ENCODE data around the gene RILP. TPM values are rescaled to one million over a fixed set of nuclear protein-coding genes. Genes with fewer than 3 reads are reported as not detected.
A peak's percentile ranks its signal among the peaks of the same experiment; 100 is the strongest.
"Not testable (repeated sequence)": the region's sequence is repeated elsewhere in the genome, so short reads cannot be mapped to it uniquely, and the experiment has no call there.

Gene RILP
- total RNA-seq, 2 experiments from 2014 or later: 1.0 to 1.1 TPM

DNA sequence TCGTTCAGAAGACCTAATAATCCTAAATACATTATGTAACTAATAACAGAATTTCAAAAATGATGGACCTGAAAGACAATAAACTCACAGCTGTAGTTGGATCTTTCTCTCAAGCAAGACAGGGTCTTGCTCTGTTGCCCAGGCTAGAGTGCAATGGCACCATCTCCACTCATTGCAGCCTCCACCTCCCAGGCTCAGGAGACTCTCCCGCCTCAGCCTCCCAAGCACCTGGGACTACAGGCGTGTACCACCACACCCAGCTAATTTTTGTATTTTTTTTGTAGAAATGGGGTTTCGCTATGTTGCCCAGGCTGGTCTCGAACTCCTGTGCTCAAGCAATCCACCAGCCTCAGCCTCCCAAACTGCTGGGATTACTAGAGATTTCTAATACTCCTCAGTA is 14.3 kb upstream of the RILP start:
- H3K27me3 Mint-ChIP-seq (ENCODE audit: low read depth); H3K27ac Mint-ChIP-seq; DNase-seq; H3K4me1 Mint-ChIP-seq (ENCODE audit: low read depth); H3K9me3 Mint-ChIP-seq; H3K4me3 Mint-ChIP-seq; intact Hi-C loops (cut with micrococcal nuclease): not testable (repeated sequence)
- CTCF ChIA-PET: interaction anchor here (0.7 to 1.4 kb wide), 4 partner anchors 11 to 222 kb away, joined by 3 to 4 read pairs (median 3); no protein-coding TSS in a partner anchor
- peaks cover 62% of the 10 kb centered on the region for H3K36me3 Mint-ChIP-seq (ENCODE audit: low read depth)

GRCh38 chr17:1661045-1661444 is 11.4 kb upstream of the RILP start:
- H3K27me3 Mint-ChIP-seq (ENCODE audit: low read depth): no peaks in the 10 kb centered on the region
- no peak overlapping the region for H3K27ac Mint-ChIP-seq
- DNase-seq: no peak
- no peak overlapping the region for H3K4me3 Mint-ChIP-seq
- no peaks in the 10 kb centered on the region for H3K9me3 Mint-ChIP-seq
- no peaks in the 10 kb centered on the region for H3K4me1 Mint-ChIP-seq (ENCODE audit: low read depth)
- intact Hi-C loops (cut with micrococcal nuclease): no loop called here
- H3K36me3 Mint-ChIP-seq (ENCODE audit: low read depth): peaks cover 67% of the 10 kb centered on the region
- CTCF ChIA-PET: interaction anchor here (0.6 to 2.1 kb wide), 3 partner anchors 8 to 61 kb away, joined by 3 to 16 read pairs (median 4); no protein-coding TSS in a partner anchor

GRCh38 chr17:1658100-1658499 is 8.4 kb upstream of the RILP start:
- Mint-ChIP-seq H3K4me3 (no peak overlapping the region), H3K4me1 (ENCODE audit: low read depth) (no peaks in the 10 kb centered on the region), H3K27me3 (ENCODE audit: low read depth) (no peaks in the 10 kb centered on the region), H3K9me3 (no peaks in the 10 kb centered on the region), H3K27ac (no peak overlapping the region), H3K36me3 (ENCODE audit: low read depth) (peaks cover 73% of the 10 kb centered on the region)
- intact Hi-C loops (cut with micrococcal nuclease): no loop called here
- CTCF ChIA-PET: no interaction called here
- DNase-seq: no peak

DNA sequence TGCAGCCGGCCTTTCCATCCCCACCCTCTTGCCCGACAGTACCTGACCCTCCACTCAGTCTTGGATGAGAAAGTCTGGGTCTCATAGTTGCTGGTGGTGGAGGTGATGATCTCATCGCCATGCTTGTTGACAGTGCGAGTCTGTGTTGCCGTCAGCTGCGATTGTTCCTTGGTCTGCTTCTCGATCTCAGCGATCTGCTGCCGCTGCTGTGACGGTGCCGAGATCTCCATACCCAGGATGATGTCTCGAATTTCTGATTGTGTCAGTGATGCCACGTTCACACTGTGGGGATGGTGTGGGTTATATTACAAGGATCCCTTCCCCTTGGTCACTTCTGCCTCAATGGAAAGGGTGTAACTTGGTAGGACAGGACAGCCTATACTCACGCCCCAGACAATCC is 4.1 kb upstream of the RILP start:
- no peak overlapping the region for H3K4me3 Mint-ChIP-seq
- H3K9me3 Mint-ChIP-seq: no peaks in the 10 kb centered on the region
- CTCF ChIA-PET: interaction anchor here (0.6 to 2.1 kb wide), 2 partner anchors 15 to 882 kb away, joined by 5 to 7 read pairs; no protein-coding TSS in a partner anchor
- peaks cover 56% of the 10 kb centered on the region for H3K36me3 Mint-ChIP-seq (ENCODE audit: low read depth)
- DNase-seq: no peak
- peaks cover 12% of the 10 kb centered on the region for H3K4me1 Mint-ChIP-seq (ENCODE audit: low read depth)
- H3K27me3 Mint-ChIP-seq (ENCODE audit: low read depth): no peaks in the 10 kb centered on the region
- intact Hi-C loops (cut with micrococcal nuclease): no loop called here
- no peak overlapping the region for H3K27ac Mint-ChIP-seq

DNA sequence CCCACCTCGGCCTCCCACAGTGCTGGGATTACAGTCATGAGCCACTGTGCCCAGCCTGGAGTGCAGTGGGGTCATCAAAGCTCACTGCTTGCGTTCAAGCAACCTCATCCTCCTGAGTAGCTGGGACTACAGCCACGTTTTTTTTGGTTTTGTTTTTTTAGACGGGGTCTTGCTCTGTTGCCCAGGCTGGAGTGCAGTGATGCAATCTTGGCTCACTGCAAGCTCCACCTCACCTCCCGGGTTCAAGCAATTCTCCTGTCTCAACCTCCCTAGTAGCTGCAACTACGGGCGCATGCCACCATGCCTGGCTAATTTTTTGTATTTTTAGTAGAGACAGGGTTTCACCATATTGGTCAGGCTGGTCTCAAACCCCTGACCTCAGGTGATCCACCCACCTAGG is 3.1 kb upstream of the RILP start:
- H3K9me3 Mint-ChIP-seq; H3K27ac Mint-ChIP-seq; DNase-seq; intact Hi-C loops (cut with micrococcal nuclease); H3K27me3 Mint-ChIP-seq (ENCODE audit: low read depth); H3K4me3 Mint-ChIP-seq: not testable (repeated sequence)
- CTCF ChIA-PET: interaction anchor here (0.6 to 1.3 kb wide), 5 partner anchors 12 to 587 kb away, joined by 3 to 4 read pairs (median 3); no protein-coding TSS in a partner anchor
- H3K36me3 Mint-ChIP-seq (ENCODE audit: low read depth): peaks cover 47% of the 10 kb centered on the region
- H3K4me1 Mint-ChIP-seq (ENCODE audit: low read depth): peaks cover 16% of the 10 kb centered on the region

DNA sequence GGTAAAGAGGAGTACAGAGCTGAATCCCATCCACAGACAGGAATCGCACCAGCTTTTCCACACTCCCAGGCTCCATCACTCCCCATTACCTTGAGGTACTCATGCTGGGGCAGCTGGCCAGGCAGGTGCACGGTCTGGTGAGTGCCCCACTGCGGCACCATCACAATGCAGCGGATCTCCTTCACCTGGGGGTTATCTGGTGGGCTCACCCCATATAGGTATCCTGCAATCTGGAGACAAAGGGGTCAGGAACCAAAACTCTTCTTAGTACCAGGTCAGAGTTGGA is 1.8 kb upstream of the RILP start:
- Mint-ChIP-seq H3K4me1 (ENCODE audit: low read depth) (peaks cover 21% of the 10 kb centered on the region), H3K4me3 (no peak overlapping the region), H3K27me3 (ENCODE audit: low read depth) (no peaks in the 10 kb centered on the region), H3K27ac (no peak overlapping the region), H3K9me3 (no peaks in the 10 kb centered on the region), H3K36me3 (ENCODE audit: low read depth) (peaks cover 40% of the 10 kb centered on the region)
- CTCF ChIA-PET: interaction anchor here (1.3 kb wide), 1 partner anchor 15 kb away, joined by 3 read pairs; no protein-coding TSS in a partner anchor
- DNase-seq: no peak
- intact Hi-C loops (cut with micrococcal nuclease): no loop called here

- Mint-ChIP-seq H3K4me3 (no peak overlapping the region), H3K27ac (no peak overlapping the region), H3K36me3 (ENCODE audit: low read depth) (peaks cover 34% of the 10 kb centered on the region), H3K4me1 (ENCODE audit: low read depth) (peaks cover 22% of the 10 kb centered on the region), H3K27me3 (ENCODE audit: low read depth) (no peaks in the 10 kb centered on the region), H3K9me3 (no peaks in the 10 kb centered on the region)
- no peak for DNase-seq
- CTCF ChIA-PET: no interaction called here
- intact Hi-C loops (cut with micrococcal nuclease): no loop called here
Measured at GRCh38 chr17:1650731-1651558, 1.3 kb upstream of the RILP start.

GRCh38 chr17:1648963-1649843 is 463 bp downstream of the RILP start:
- Mint-ChIP-seq H3K9me3 (no peaks in the 10 kb centered on the region), H3K4me1 (ENCODE audit: low read depth) (peaks cover 40% of the 10 kb centered on the region), H3K27ac (no peak overlapping the region), H3K4me3 (peak overlapping the region; percentile 62), H3K36me3 (ENCODE audit: low read depth) (peaks cover 26% of the 10 kb centered on the region), H3K27me3 (ENCODE audit: low read depth) (no peaks in the 10 kb centered on the region)
- intact Hi-C loops (cut with micrococcal nuclease): loop anchor here (1.0 to 5.0 kb wide), 4 partner anchors 35 to 178 kb away; partner anchors contain the start of genes PITPNA, PRPF8 and SMYD4
- CTCF ChIA-PET: interaction anchor here (0.5 to 2.9 kb wide), 15 partner anchors 10 to 270 kb away, joined by 3 to 13 read pairs (median 3); partner anchors contain the start of gene PRPF8
- peak; percentile 94 for DNase-seq

- DNase-seq: no peak
- H3K4me1 Mint-ChIP-seq (ENCODE audit: low read depth): peaks cover 43% of the 10 kb centered on the region
- H3K9me3 Mint-ChIP-seq: no peaks in the 10 kb centered on the region
- H3K27me3 Mint-ChIP-seq (ENCODE audit: low read depth): no peaks in the 10 kb centered on the region
- intact Hi-C loops (cut with micrococcal nuclease): loop anchor here (2.0 to 5.0 kb wide), 2 partner anchors 86 to 179 kb away; partner anchors contain the start of genes PITPNA and SMYD4
- H3K36me3 Mint-ChIP-seq (ENCODE audit: low read depth): peaks cover 18% of the 10 kb centered on the region
- H3K27ac Mint-ChIP-seq: no peak overlapping the region
- CTCF ChIA-PET: interaction anchor here (0.5 to 2.9 kb wide), 13 partner anchors 10 to 194 kb away, joined by 3 to 13 read pairs (median 3); no protein-coding TSS in a partner anchor
- peak overlapping the region; percentile 62 for H3K4me3 Mint-ChIP-seq
Measured at GRCh38 chr17:1648173-1648962, 1.3 kb downstream of the RILP start.

- intact Hi-C loops (cut with micrococcal nuclease): loop anchor here (2.0 to 5.0 kb wide), 2 partner anchors 85 to 180 kb away; partner anchors contain the start of genes PITPNA and SMYD4
- peaks cover 43% of the 10 kb centered on the region for H3K4me1 Mint-ChIP-seq (ENCODE audit: low read depth)
- no peaks in the 10 kb centered on the region for H3K27me3 Mint-ChIP-seq (ENCODE audit: low read depth)
- DNase-seq: no peak
- CTCF ChIA-PET: interaction anchor here (0.9 to 2.9 kb wide), 7 partner anchors 9 to 74 kb away, joined by 3 to 13 read pairs (median 4); no protein-coding TSS in a partner anchor
- H3K27ac Mint-ChIP-seq: no peak overlapping the region
- no peak overlapping the region for H3K4me3 Mint-ChIP-seq
- H3K9me3 Mint-ChIP-seq: no peaks in the 10 kb centered on the region
- peaks cover 12% of the 10 kb centered on the region for H3K36me3 Mint-ChIP-seq (ENCODE audit: low read depth)
Measured at GRCh38 chr17:1647802-1648171, 1.9 kb downstream of the RILP start.

DNA sequence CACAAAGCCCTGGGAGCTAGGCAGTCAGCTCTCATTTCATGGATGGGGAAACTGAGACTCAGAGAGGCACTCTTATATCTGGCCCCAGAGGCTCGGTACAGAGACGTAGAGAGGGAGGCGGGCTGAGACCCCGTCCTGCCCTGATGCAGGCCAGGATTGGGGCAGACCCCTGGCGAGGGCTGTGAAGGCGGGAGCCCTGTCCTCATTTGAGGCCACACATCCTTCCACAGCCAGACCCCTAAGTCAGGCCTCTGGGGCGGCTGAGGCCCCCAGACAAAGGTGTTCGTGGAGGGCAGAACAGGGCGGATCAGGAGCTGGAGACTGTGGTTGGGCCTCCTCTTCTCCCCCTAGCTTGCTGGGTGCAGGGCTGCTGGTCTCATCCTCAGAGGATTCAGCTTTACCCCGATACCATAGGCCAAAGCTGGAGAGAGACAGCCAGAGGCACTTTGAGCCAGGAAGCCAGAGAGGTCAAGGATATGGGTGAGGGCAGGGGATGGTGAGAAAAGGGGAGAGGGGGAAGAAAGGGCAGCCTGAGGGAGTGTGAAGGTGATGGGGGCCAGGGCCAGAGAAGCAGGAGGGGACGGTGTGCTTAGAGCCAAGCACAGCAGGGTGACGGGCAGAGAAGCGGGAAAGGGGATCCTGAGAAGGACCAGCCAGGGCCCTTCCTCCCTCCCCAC is 3.3 kb downstream of the RILP start:
- Mint-ChIP-seq H3K4me3 (no peak overlapping the region), H3K27ac (no peak overlapping the region), H3K27me3 (ENCODE audit: low read depth) (no peaks in the 10 kb centered on the region), H3K36me3 (ENCODE audit: low read depth) (peaks cover 5% of the 10 kb centered on the region), H3K4me1 (ENCODE audit: low read depth) (peaks cover 41% of the 10 kb centered on the region), H3K9me3 (no peaks in the 10 kb centered on the region)
- intact Hi-C loops (cut with micrococcal nuclease): loop anchor here (5.0 kb wide), 1 partner anchor 181 kb away; the partner anchor contains the start of gene SMYD4
- CTCF ChIA-PET: interaction anchor here (0.6 to 1.9 kb wide), 2 partner anchors 13 to 72 kb away, joined by 3 to 8 read pairs; no protein-coding TSS in a partner anchor
- DNase-seq: no peak
